Kidney epithelial cell (primary cell): ENCODE measurements around the gene ITSN1. TPM values are rescaled to one million over a fixed set of nuclear protein-coding genes. Genes with fewer than 3 reads are reported as not detected.
"Not testable (repeated sequence)": the region's sequence is repeated elsewhere in the genome, so short reads cannot be mapped to it uniquely, and the experiment has no call there.

ENCODE experiments used
- DNase-seq: peaks from one replicate; pipeline ENCODE4 v3.0.0-alpha.2; 2010; ENCODE audit warnings: low read depth
- H3K27me3 ChIP-seq: 2 replicates; pipeline ENCODE4 v1.6.0; 2011; ENCODE audit warnings: low read length; ENCODE audit not compliant: control insufficient read depth, insufficient read depth
- H3K36me3 ChIP-seq: 2 replicates; pipeline ENCODE4 v1.5.1; 2011; ENCODE audit warnings: low read length; ENCODE audit not compliant: control insufficient read depth, insufficient read depth
- H3K4me3 ChIP-seq: 2 replicates; pipeline ENCODE4 v1.5.1; 2011; ENCODE audit warnings: low read depth, mild to moderate bottlenecking, control low read depth, low read length
- CTCF ChIP-seq: IDR thresholded peaks from 2 replicates; pipeline ENCODE4 v1.5.1; 2011; ENCODE audit warnings: mild to moderate bottlenecking, moderate library complexity, low read length, control low read depth, inconsistent platforms; ENCODE audit not compliant: insufficient read depth, poor library complexity, severe bottlenecking
- total RNA-seq: library from RNA; depleted of rRNA; stranded (reverse); fragments of >200 nt; gene quantifications from 2 replicates; pipeline ENCODE4 v1.2.3, GENCODE V29; 2015

ITSN1 gene
- total RNA-seq, 1 donor from 2014 or later: 20.4 TPM

- no peaks in the 10 kb centered on the region for H3K27me3 ChIP-seq
- no peaks in the 10 kb centered on the region for H3K36me3 ChIP-seq
- DNase-seq: no peak
- TF ChIP-seq CTCF: no peak
- no peak overlapping the region for H3K4me3 ChIP-seq
Measured at GRCh38 chr21:33866826-33867225, 224.5 kb downstream of the ITSN1 start.

GRCh38 chr21:33867868-33868267, 225.6 kb downstream of the ITSN1 start:
- not testable (repeated sequence) for DNase-seq, H3K27me3 ChIP-seq, H3K36me3 ChIP-seq, H3K4me3 ChIP-seq

- Histone ChIP-seq H3K4me3 (no peak overlapping the region), H3K36me3 (no peaks in the 10 kb centered on the region), H3K27me3 (no peaks in the 10 kb centered on the region)
- DNase-seq: no peak
- no peak for TF ChIP-seq CTCF
Measured at GRCh38 chr21:33869873-33870272, 227.6 kb downstream of the ITSN1 start.

GRCh38 chr21:33870768-33871167, 228.5 kb downstream of the ITSN1 start:
- no peaks in the 10 kb centered on the region for H3K27me3 ChIP-seq
- H3K4me3 ChIP-seq: no peak overlapping the region
- no peak for DNase-seq
- TF ChIP-seq CTCF: no peak
- H3K36me3 ChIP-seq: no peaks in the 10 kb centered on the region

- no peak for TF ChIP-seq CTCF
- no peaks in the 10 kb centered on the region for H3K36me3 ChIP-seq
- no peak overlapping the region for H3K4me3 ChIP-seq
- no peak for DNase-seq
- H3K27me3 ChIP-seq: no peaks in the 10 kb centered on the region
Measured at GRCh38 chr21:33871171-33871570, 228.9 kb downstream of the ITSN1 start.

- no peak overlapping the region for H3K4me3 ChIP-seq
- DNase-seq: no peak
- TF ChIP-seq CTCF: no peak
Measured at GRCh38 chr21:33872881-33873515, 230.7 kb downstream of the ITSN1 start.

More at GRCh38 chr21:33872881-33873515, 230.7 kb downstream of the ITSN1 start:
- Histone ChIP-seq H3K36me3 (no peaks in the 10 kb centered on the region), H3K27me3 (no peaks in the 10 kb centered on the region)
